Activated CD8-positive, alpha-beta T cell treated with anti-CD3 and anti-CD28 coated beads for 36 hours (primary cell): ENCODE results near the gene LGALS1. TPM values are rescaled to one million over a fixed set of nuclear protein-coding genes. Genes with fewer than 3 reads are reported as not detected.

ENCODE experiments used
- ATAC-seq: fragments of 200-7000 bp; cut with Tn5 transposase; one replicate; pipeline ENCODE4 v1.10.0; 2021; ENCODE audit warnings: mild to moderate bottlenecking, moderate library complexity
- CTCF ChIA-PET: fragments of 350-600 bp; sonication (Branson Sonifier 250); formaldehyde crosslinking; loops from one replicate; lab custom pipeline; 2021; ENCODE audit warnings: antibody characterized with exemption; lab: Charles Lee
- POLR2A ChIA-PET: fragments of 350-600 bp; sonication (Branson Sonifier 250); formaldehyde crosslinking; loops from one replicate; lab custom pipeline; 2021; ENCODE audit warnings: antibody characterized with exemption; lab: Charles Lee
- DNase-seq: peaks from one replicate; pipeline ENCODE4 v3.0.0-alpha.2; 2020
- H3K27ac Mint-ChIP-seq: one replicate; pipeline ENCODE4 v1.8.0; 2021; ENCODE audit warnings: mild to moderate bottlenecking, mixed read lengths
- H3K27me3 Mint-ChIP-seq: one replicate; pipeline ENCODE4 v1.8.0; 2021; ENCODE audit warnings: mixed read lengths
- H3K36me3 Mint-ChIP-seq: one replicate; pipeline ENCODE4 v1.8.0; 2021; ENCODE audit warnings: low read depth, mixed read lengths
- H3K4me1 Mint-ChIP-seq: one replicate; pipeline ENCODE4 v1.8.0; 2021; ENCODE audit warnings: low read depth, mixed read lengths
- H3K4me3 Mint-ChIP-seq: one replicate; pipeline ENCODE4 v1.8.0; 2021; ENCODE audit warnings: mild to moderate bottlenecking, moderate library complexity, mixed read lengths
- H3K9me3 Mint-ChIP-seq: one replicate; pipeline ENCODE4 v1.8.0; 2021; ENCODE audit warnings: mixed read lengths
- intact Hi-C: fragments of 100-400 bp; cut with micrococcal nuclease; formaldehyde crosslinking; loops from one replicate; pipeline ENCODE4 v1.10.0; 2022
- total RNA-seq, 2 experiments: library from RNA; stranded (reverse); gene quantifications; one replicate each; pipeline ENCODE4 v1.2.3, GENCODE V29; 2021
- TF ChIP-seq, protein P1 (sequence below): fragments of 200-600 bp; IDR thresholded peaks from one replicate; pipeline ENCODE4 v1.8.0; 2022; ENCODE audit warnings: antibody characterized with exemption, mild to moderate bottlenecking

The LGALS1 gene
- total RNA-seq, 2 experiments from 2014 or later, result 247 to 261 TPM

DNA sequence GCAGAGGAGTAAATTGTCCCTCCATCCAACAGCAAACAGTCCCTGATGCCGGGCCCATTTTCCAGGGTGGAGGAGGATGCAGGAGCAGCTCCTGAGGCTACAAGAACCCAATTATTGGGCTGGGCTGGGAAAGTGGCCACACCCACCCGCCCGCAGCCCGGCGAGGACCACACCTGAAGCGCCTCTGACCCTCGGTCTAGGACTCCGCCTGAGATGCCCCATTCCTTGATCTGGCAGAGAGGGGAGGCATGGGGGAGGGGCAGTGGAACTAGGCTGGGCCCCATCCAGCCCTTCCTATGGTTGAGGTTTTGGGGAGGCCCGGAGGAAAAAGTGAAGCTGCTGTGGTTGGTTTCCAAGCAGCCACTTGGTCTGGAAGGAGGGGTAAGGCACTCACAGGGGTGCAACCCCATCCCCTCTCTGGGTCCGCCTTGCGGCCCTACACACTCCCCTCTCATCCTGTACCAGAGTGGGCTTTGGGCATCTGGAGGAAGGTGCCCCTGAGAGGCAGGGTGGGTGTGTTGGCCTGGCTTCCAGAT is 2.4 kb upstream of the LGALS1 start:
- no peak overlapping the region for H3K4me3 Mint-ChIP-seq
- H3K27ac Mint-ChIP-seq, result peak overlapping the region; percentile 55
- H3K36me3 Mint-ChIP-seq, result peaks cover 5% of the 10 kb centered on the region
- H3K27me3 Mint-ChIP-seq, result no peaks in the 10 kb centered on the region
- ATAC-seq (no peak), DNase-seq (peak; percentile 29)
- intact Hi-C loops, result loop anchor here (2.0 kb wide), 1 partner anchor 14 kb away; the partner anchor contains the start of gene PDXP
- TF ChIP-seq, protein P1, sequence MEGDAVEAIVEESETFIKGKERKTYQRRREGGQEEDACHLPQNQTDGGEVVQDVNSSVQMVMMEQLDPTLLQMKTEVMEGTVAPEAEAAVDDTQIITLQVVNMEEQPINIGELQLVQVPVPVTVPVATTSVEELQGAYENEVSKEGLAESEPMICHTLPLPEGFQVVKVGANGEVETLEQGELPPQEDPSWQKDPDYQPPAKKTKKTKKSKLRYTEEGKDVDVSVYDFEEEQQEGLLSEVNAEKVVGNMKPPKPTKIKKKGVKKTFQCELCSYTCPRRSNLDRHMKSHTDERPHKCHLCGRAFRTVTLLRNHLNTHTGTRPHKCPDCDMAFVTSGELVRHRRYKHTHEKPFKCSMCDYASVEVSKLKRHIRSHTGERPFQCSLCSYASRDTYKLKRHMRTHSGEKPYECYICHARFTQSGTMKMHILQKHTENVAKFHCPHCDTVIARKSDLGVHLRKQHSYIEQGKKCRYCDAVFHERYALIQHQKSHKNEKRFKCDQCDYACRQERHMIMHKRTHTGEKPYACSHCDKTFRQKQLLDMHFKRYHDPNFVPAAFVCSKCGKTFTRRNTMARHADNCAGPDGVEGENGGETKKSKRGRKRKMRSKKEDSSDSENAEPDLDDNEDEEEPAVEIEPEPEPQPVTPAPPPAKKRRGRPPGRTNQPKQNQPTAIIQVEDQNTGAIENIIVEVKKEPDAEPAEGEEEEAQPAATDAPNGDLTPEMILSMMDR, result no peak
- ChIA-PET CTCF (interaction anchor here (68.1 kb wide), 1 partner anchor 48 kb away, joined by 1770 read pairs; the partner anchor contains the start of genes GGA1 and SH3BP1), POLR2A (interaction anchor here (1.2 to 8.2 kb wide), 6 partner anchors 11 to 36 kb away, joined by 5 to 49 read pairs (median 10); partner anchors contain the start of genes NOL12, PDXP and SH3BP1)
- no peaks in the 10 kb centered on the region for H3K9me3 Mint-ChIP-seq
- H3K4me1 Mint-ChIP-seq, result peaks cover 64% of the 10 kb centered on the region

DNA sequence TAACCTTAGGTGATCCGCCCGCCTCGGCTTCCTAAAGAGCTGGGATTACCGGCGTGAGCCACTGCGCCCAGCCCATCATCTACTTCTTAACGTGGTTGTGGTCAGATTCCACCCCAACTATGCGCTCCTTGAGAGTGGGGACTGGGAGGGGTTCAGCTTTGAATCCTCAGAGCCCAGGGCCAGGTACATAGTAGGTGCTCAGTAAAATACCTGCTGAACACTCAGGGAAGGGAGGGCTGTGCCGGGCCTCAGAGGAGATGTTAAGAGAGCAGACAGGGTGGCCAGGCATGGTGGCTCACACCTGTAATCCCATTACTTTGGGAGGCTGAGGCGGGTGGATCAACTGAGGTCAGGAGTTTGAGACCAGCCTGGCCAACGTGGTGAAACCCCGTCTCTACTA is 1.2 kb upstream of the LGALS1 start:
- no peak for ATAC-seq
- no peaks in the 10 kb centered on the region for H3K27me3 Mint-ChIP-seq
- TF ChIP-seq, protein P1, result no peak
- CTCF ChIA-PET, result interaction anchor here (1.4 to 68.1 kb wide), 4 partner anchors 13 to 82 kb away, joined by 4 to 1770 read pairs (median 5); partner anchors contain the start of genes GGA1, PDXP and SH3BP1
- peak overlapping the region; percentile 55 for H3K27ac Mint-ChIP-seq
- H3K4me1 Mint-ChIP-seq, result peaks cover 66% of the 10 kb centered on the region
- peaks cover 6% of the 10 kb centered on the region for H3K36me3 Mint-ChIP-seq
- H3K9me3 Mint-ChIP-seq, result no peaks in the 10 kb centered on the region
- POLR2A ChIA-PET, result interaction anchor here (0.6 to 8.2 kb wide), 7 partner anchors 13 to 192 kb away, joined by 3 to 49 read pairs (median 5); partner anchors contain the start of genes GGA1, NOL12, PDXP and SH3BP1
- intact Hi-C loops, result no loop called here
- no peak for DNase-seq
- peak overlapping the region; percentile 8 for H3K4me3 Mint-ChIP-seq

DNA sequence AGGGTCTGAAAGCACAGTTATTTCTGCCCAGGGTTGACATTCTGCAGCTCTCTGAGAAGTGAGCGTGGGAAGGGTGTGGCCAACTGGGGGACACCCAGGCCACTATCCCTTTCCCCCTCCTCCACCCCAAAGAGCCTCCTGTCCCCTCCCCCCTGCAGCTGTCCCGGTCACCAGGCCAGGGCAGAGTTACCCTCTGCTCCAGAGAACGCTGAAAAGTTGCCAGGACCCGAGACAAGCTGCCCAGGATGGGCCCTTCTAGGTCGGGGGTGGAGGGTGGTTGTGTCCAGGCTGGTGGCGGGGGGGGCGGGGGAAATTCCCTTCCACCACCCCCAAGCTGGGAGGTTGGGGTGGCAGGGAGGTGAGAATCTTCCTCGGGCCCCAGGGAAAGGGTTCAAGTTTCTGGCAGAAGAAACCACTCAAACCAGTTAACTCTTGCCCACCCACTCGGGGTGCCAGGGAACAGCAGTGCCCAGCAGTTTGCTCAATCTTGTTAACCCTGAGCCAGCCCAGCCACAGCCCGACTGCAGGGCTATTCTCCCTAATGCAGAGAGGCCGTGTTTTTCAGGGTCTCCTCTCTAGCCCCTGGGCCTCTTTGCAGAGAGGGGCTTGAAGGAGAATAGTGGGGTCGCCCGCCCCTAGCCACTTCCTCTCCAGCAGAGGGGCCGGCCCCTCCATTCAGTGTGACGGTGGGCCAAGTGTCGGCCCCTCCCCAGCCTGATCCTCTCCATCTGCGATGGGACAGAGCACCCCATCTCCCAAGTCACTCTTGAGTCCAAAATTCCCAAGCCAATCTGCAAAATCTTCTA is 697 bp downstream of the LGALS1 start:
- peak overlapping the region; percentile 93 for H3K27ac Mint-ChIP-seq
- TF ChIP-seq, protein P1, result no peak
- peak overlapping the region; percentile 77 for H3K4me3 Mint-ChIP-seq
- H3K36me3 Mint-ChIP-seq, result peaks cover 4% of the 10 kb centered on the region
- DNase-seq (peak; percentile 58), ATAC-seq (peak; percentile 0)
- POLR2A ChIA-PET, result interaction anchor here (0.6 to 8.2 kb wide), 16 partner anchors 9 to 272 kb away, joined by 3 to 49 read pairs (median 5); partner anchors contain the start of genes GGA1, NOL12 and PDXP
- no peaks in the 10 kb centered on the region for H3K27me3 Mint-ChIP-seq
- CTCF ChIA-PET, result interaction anchor here (0.9 to 68.1 kb wide), 6 partner anchors 15 to 142 kb away, joined by 3 to 1770 read pairs (median 5); partner anchors contain the start of genes GGA1, PDXP and SH3BP1
- peaks cover 68% of the 10 kb centered on the region for H3K4me1 Mint-ChIP-seq
- intact Hi-C loops, result loop anchor here (5.0 kb wide), 1 partner anchor 39 kb away; the partner anchor contains the start of gene SH3BP1
- no peaks in the 10 kb centered on the region for H3K9me3 Mint-ChIP-seq

DNA sequence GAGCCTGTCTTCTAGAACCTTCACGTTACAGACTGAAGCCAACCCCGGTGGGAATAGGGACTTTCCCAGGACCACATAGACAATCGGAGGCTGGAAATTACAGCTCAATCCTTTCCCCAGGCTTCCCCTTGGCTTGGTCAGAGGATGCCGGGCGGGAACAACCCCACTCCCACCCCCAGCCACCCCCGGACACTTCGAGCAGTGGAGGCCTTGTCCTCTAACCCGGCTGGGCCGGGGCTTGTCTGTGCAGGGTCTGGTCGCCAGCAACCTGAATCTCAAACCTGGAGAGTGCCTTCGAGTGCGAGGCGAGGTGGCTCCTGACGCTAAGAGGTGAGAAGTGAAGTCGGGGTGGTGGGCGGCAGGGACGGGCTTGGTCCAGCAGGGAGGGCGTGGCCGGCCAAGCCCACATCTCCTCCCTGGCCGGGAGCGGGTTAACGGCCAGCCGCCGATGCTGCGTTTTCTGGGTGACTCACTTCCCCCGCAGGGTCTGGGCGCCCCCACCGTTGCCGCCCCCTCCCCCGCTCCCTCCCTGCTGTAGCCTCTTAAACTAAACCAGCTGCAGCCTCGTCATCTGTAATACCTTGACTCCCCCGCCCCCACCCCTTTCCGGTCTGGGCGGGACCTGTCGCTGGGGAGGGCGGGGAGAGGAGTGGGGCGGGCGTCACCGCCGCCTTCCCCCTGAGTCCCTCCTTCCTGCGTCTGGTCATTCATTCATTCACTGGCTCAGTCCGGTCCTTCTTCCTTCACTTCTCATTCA is 1.5 kb downstream of the LGALS1 start:
- TF ChIP-seq, protein P1, result no peak
- peaks cover 70% of the 10 kb centered on the region for H3K4me1 Mint-ChIP-seq
- peaks cover 4% of the 10 kb centered on the region for H3K36me3 Mint-ChIP-seq
- ChIA-PET CTCF (interaction anchor here (1.7 to 68.1 kb wide), 3 partner anchors 15 to 52 kb away, joined by 5 to 1770 read pairs (median 9); partner anchors contain the start of genes GGA1, PDXP and SH3BP1), POLR2A (interaction anchor here (0.6 to 8.2 kb wide), 14 partner anchors 10 to 271 kb away, joined by 3 to 49 read pairs (median 4); partner anchors contain the start of genes GGA1, NOL12 and PDXP)
- H3K27ac Mint-ChIP-seq, result peak overlapping the region; percentile 93
- ATAC-seq, result peak; percentile 84
- H3K9me3 Mint-ChIP-seq, result no peaks in the 10 kb centered on the region
- intact Hi-C loops, result loop anchor here (5.0 kb wide), 1 partner anchor 40 kb away; the partner anchor contains the start of gene SH3BP1
- DNase-seq, result peak; percentile 98
- no peaks in the 10 kb centered on the region for H3K27me3 Mint-ChIP-seq
- peak overlapping the region; percentile 77 for H3K4me3 Mint-ChIP-seq
